Esophagus squamous epithelium (tissue), 5 donors: ENCODE measurements around the gene HES1. TPM values are rescaled to one million over a fixed set of nuclear protein-coding genes. Genes with fewer than 3 reads are reported as not detected.

Source experiments
- DNase-seq: peaks from one replicate; lab custom pipeline; 2025; lab: John Stamatoyannopoulos, UW
- H3K27ac ChIP-seq, 4 donors: fragments of 200-600 bp; sonication (generic); one replicate each; pipeline ENCODE4 v1.5.1; 2016 to 2019; ENCODE audit warnings: mild to moderate bottlenecking in 1 of 4
- H3K27me3 ChIP-seq, 4 donors: fragments of 200-600 bp; sonication (generic); 1 replicate in 3 of 4; 2 replicates in 1 of 4; pipeline versions ENCODE4 v1.5.1 to v1.6.0; 2017 to 2021; ENCODE audit warnings: antibody characterized with exemption in 1 of 4
- H3K36me3 ChIP-seq, 3 donors: fragments of 200-600 bp; sonication (generic); one replicate each; pipeline ENCODE4 v1.5.1; 2016 to 2019
- H3K4me1 ChIP-seq, 3 donors: fragments of 200-600 bp; sonication (generic); one replicate each; pipeline ENCODE4 v1.5.1; 2017 to 2019
- H3K4me3 ChIP-seq, 4 donors: fragments of 200-600 bp; sonication (generic); 1 replicate in 3 of 4; 2 replicates in 1 of 4; pipeline ENCODE4 v1.5.1; 2016 to 2019; ENCODE audit warnings: mild to moderate bottlenecking in 2 of 4, moderate library complexity in 1 of 4
- H3K9me3 ChIP-seq, 3 donors: fragments of 200-600 bp; sonication (generic); one replicate each; pipeline ENCODE4 v1.5.1; 2016 to 2019
- POLR2A ChIP-seq, 4 donors: fragments of 450-650 bp; IDR thresholded peaks; one replicate each; pipeline ENCODE4 v1.6.1; 2017; ENCODE audit warnings: antibody characterized with exemption in 4 of 4, mild to moderate bottlenecking in 4 of 4, moderate library complexity in 3 of 4
- WGBS, 2 donors: methylation state at CpG; one replicate each; pipeline ENCODE4 v1.1.5; 2018; 5-methylcytosine and 5-hydroxymethylcytosine counted together
- intact Hi-C: fragments of 100-400 bp; cut with DNase I; formaldehyde crosslinking; loops from one replicate; pipeline ENCODE4 v1.15.0; 2022
- total RNA-seq, 4 donors: library from RNA; depleted of rRNA; stranded (reverse); fragments of >200 nt; gene quantifications; one replicate each; pipeline ENCODE4 v1.1.0, GENCODE V29; 2016
- TF ChIP-seq, protein P1 (sequence below), 6 experiments: fragments of 450-650 bp in 4 of 6; fragments of 200-600 bp in 2 of 6; sonication (generic) in 2 of 6; IDR thresholded peaks; one replicate each; pipeline ENCODE4 v1.5.1; 2016 to 2019; ENCODE audit warnings: antibody characterized with exemption in 6 of 6, mild to moderate bottlenecking in 4 of 6, moderate library complexity in 4 of 6
- donor health status: DM: yes; HTN: yes; CAD: no.

HES1 gene
- total RNA-seq, 4 donors from 2014 or later: 38.6 to 92.1 (median 75.4) TPM

DNA sequence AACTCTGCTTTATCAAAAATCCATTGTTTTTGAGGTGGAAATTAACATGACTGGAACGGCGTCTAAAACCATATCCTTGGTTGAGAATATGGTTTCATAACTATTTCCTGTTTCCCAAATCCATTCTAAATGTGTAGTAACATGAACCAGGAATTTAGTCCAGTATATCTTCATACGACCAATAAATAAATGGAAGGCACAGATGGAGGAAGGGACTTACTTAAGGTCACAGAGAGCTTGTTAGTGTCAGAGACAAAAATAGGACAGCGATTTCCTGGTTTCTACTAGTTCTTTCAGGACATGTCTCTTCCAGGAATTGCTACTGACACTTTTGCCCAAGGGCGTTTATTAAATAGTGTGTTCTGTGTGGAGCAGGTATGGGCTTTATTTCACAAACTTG lies 41.2 kb downstream of the HES1 start:
- Histone ChIP-seq H3K27me3 (peaks cover 0 to 7% (median 0%) of the 10 kb centered on the region in 4 donors), H3K36me3 (no peaks in the 10 kb centered on the region), H3K4me1 (peaks cover 0 to 26% (median 6%) of the 10 kb centered on the region in 3 donors), H3K4me3 (no peak overlapping the region), H3K9me3 (no peaks in the 10 kb centered on the region), H3K27ac (no peak overlapping the region)
- TF ChIP-seq, protein P1, sequence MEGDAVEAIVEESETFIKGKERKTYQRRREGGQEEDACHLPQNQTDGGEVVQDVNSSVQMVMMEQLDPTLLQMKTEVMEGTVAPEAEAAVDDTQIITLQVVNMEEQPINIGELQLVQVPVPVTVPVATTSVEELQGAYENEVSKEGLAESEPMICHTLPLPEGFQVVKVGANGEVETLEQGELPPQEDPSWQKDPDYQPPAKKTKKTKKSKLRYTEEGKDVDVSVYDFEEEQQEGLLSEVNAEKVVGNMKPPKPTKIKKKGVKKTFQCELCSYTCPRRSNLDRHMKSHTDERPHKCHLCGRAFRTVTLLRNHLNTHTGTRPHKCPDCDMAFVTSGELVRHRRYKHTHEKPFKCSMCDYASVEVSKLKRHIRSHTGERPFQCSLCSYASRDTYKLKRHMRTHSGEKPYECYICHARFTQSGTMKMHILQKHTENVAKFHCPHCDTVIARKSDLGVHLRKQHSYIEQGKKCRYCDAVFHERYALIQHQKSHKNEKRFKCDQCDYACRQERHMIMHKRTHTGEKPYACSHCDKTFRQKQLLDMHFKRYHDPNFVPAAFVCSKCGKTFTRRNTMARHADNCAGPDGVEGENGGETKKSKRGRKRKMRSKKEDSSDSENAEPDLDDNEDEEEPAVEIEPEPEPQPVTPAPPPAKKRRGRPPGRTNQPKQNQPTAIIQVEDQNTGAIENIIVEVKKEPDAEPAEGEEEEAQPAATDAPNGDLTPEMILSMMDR (IDR thresholded peaks at IDR 0.05): no peak
- no peak for TF ChIP-seq POLR2A (IDR thresholded peaks at IDR 0.05)
- 20 to 38% methylated on average over 5 of the region's 5 CpGs for WGBS, 2 donors
- no peak for DNase-seq
- intact Hi-C loops: no loop called here

DNA sequence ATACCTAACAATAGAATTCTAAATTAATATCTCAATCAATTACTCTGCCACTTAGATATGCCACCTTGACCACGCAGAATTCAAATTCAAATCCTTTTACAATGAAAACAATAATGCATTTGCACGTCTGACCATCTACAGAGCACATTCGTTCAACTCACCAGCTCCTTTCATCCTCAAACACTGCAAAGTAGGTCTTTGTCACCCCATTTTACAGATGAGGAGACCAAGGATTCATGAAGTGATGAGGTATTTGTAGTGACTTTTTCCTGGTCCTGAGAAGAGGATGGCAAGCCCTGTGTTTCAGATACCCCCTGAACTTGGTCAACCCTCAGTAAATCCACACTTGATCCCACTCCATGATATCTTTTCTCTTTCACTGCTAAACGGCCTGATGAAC lies 42.2 kb downstream of the HES1 start:
- intact Hi-C loops: no loop called here
- no peak for DNase-seq
- Histone ChIP-seq H3K9me3 (no peaks in the 10 kb centered on the region), H3K27me3 (peaks cover 0 to 7% (median 0%) of the 10 kb centered on the region in 4 donors), H3K4me1 (peaks cover 0 to 26% (median 6%) of the 10 kb centered on the region in 3 donors), H3K27ac (no peak overlapping the region), H3K36me3 (no peaks in the 10 kb centered on the region), H3K4me3 (no peak overlapping the region)
- 80 to 82% methylated on average over 4 of the region's 4 CpGs for WGBS, 2 donors
- TF ChIP-seq POLR2A (IDR thresholded peaks at IDR 0.05): no peak

DNA sequence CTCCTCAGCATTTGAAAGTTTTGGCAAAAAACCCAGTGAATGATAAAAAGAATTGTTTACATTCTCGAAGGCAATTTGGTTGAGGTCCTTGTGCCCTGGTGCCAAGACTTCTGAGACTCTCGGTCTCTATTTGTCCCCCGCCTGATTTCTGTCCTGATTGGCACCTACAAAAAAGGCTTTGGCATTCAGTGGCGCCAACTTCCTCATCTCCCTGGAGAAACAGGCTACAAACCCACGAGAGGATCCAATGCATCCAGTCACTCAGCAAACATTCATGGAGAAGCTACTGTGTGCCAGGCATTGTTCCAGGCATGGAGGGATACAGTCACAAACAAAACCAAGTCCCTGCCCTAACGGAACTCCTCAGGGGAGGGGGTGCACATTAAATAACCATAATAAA lies 42.7 kb downstream of the HES1 start:
- Histone ChIP-seq H3K4me3 (no peak overlapping the region), H3K4me1 (peaks cover 0 to 26% (median 6%) of the 10 kb centered on the region in 3 donors), H3K27ac (no peak overlapping the region), H3K9me3 (no peaks in the 10 kb centered on the region), H3K27me3 (peaks cover 0 to 7% (median 0%) of the 10 kb centered on the region in 4 donors), H3K36me3 (no peaks in the 10 kb centered on the region)
- no peak for TF ChIP-seq POLR2A (IDR thresholded peaks at IDR 0.05)
- TF ChIP-seq, protein P1 (IDR thresholded peaks at IDR 0.05): no peak
- DNase-seq: no peak
- intact Hi-C loops: no loop called here
- 25 to 49% methylated on average over 6 of the region's 6 CpGs for WGBS, 2 donors

DNA sequence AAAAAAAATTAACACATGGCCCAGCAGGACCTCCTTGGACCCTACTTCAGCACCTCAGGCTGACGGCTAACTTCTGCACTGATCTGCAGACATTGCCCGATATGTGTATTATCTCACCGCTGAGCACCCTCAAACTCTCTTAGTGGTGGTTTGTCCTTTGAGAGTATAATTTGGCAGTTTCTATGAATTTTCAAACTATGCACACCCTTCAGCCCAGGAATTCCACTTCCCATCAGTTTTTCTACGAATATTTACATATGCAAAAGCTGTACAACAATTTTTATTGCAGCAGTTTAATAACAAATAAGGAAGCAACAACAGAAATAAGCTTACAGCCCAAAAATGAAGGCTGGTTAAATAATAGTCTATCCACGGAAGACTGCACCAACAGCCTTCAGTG lies 44.6 kb downstream of the HES1 start:
- H3K4me1 ChIP-seq: peaks cover 0 to 44% (median 12%) of the 10 kb centered on the region in 3 donors

DNA sequence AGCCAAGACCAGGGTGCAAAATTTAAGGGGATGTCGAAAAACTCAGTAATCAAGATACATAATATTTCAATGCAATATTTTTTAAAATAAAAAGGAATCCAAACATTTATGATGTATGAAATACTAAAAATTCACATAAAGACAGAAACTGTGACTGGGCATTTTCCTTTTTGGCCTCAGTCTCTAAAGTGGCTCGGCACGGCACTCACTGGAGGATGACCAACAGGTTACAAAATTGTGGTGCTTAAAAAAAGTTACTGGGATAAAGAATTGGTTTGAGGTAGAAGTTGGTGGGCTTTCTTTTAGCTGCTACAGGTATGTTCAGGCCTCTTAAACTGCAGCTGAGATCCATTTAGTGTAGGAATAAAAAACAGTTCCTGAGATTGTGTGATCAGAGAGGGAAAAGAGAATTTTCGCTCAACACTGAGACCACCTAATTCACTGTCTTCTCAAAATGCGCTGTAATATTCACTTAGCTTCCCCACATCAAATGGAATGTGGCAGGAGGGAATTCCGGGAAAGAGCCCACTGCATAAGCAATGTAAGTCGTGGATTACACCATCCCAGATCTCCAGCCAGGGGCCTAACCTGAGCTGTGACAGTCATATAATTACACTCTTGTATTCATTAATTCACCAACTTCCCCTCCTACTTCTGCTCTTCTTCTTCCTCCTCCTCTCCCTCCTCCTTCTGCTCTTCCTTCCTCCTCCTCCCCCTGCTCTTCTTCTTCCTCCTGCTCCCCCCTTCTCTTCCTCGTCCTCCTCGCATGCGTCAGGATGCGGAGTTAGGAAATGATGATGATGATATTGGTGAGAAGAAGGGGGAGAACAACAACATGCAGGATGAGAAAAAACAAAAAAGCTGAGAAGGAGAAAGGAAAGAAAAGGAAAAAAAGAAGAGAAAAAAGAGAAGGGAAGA lies 45.9 kb downstream of the HES1 start:
- H3K4me3 ChIP-seq: no peak overlapping the region
- no peaks in the 10 kb centered on the region for H3K27me3 ChIP-seq
- WGBS, 2 donors: 75 to 77% methylated on average over 8 to 11 of the region's 11 CpGs
- no peaks in the 10 kb centered on the region for H3K9me3 ChIP-seq
- intact Hi-C loops: no loop called here
- H3K36me3 ChIP-seq: no peaks in the 10 kb centered on the region
- peaks cover 0 to 42% (median 10%) of the 10 kb centered on the region in 3 donors for H3K4me1 ChIP-seq
- TF ChIP-seq, protein P1 (IDR thresholded peaks at IDR 0.05): no peak
- no peak for TF ChIP-seq POLR2A (IDR thresholded peaks at IDR 0.05)
- DNase-seq: no peak
- no peak overlapping the region for H3K27ac ChIP-seq

More for the DNA sequence above, 44.6 kb downstream of the HES1 start:
- peaks cover 0 to 3% (median 0%) of the 10 kb centered on the region in 4 donors for H3K27me3 ChIP-seq
- intact Hi-C loops: no loop called here
- no peak for TF ChIP-seq POLR2A (IDR thresholded peaks at IDR 0.05)
- TF ChIP-seq, protein P1 (IDR thresholded peaks at IDR 0.05): no peak
- WGBS, 2 donors: 91 to 93% methylated on average over 5 of the region's 5 CpGs
- no peak for DNase-seq
- no peaks in the 10 kb centered on the region for H3K36me3 ChIP-seq
- no peaks in the 10 kb centered on the region for H3K9me3 ChIP-seq
- H3K27ac ChIP-seq: no peak overlapping the region
- no peak overlapping the region for H3K4me3 ChIP-seq
